Measurements from ENCODE around the gene CCL21. TPM values are rescaled to one million over a fixed set of nuclear protein-coding genes. Genes with fewer than 3 reads are reported as not detected.

Gene CCL21
- total RNA-seq = not detected

GRCh38 chr9:34710023-34710422 is at the start of gene CCL21:
TSS of gene CCL21 (minus strand) at chr9:34710136. CDS start at chr9:34710066, 70 bp downstream.

GRCh38 chr9:34690983-34691935 is 18.7 kb downstream of the CCL21 start, which contains the start of gene CCL19:
TSS of gene CCL19 (minus strand) at chr9:34691276. CDS start at chr9:34691139, 137 bp downstream.

GRCh38 chr9:34662526-34663302 is 47.2 kb downstream of the CCL21 start, which contains the start of gene CCL27:
TSS of gene CCL27 (minus strand) at chr9:34662657. CDS start at chr9:34662633, 24 bp downstream.

Small RNAs within 50 kb of the gene (small RNA-seq; reads per million reads assigned to genes)
- gene CCL27 = 0 reads per million in 2 donors

Other genes starting within 250 kb of the CCL21 start
- 1 to 10 TPM in 1 of 2 donors, under 1 TPM in 1; 0.67 to 1.4 TPM for gene ENHO, start 187.1 kb downstream of the CCL21 start, total RNA-seq
- gene CNTFR, start 120.4 kb downstream of the CCL21 start, total RNA-seq = under 1 TPM in 1 of 2 donors, not detected in 1; 0.34 TPM
- 10 to 100 TPM; 15.8 to 21.3 TPM for gene RPP25L, start 98.0 kb downstream of the CCL21 start, total RNA-seq
- gene DCTN3, start 89.6 kb downstream of the CCL21 start, total RNA-seq = 10 to 100 TPM; 71.2 to 73.3 TPM
- under 1 TPM in 1 of 2 donors, not detected in 1; under 0.01 TPM for gene ARID3C, start 81.1 kb downstream of the CCL21 start, total RNA-seq
- gene SIGMAR1, start 72.3 kb downstream of the CCL21 start, total RNA-seq = 100 to 1,000 TPM; 132 to 213 TPM
- 10 to 100 TPM; 63.0 to 65.6 TPM for gene GALT, start 63.5 kb downstream of the CCL21 start, total RNA-seq
- 10 to 100 TPM; 13.0 to 13.1 TPM for gene IL11RA, start 58.0 kb downstream of the CCL21 start, total RNA-seq
- under 1 TPM in 1 of 2 donors, not detected in 1; 0.34 TPM for gene CCL27, start 47.5 kb downstream of the CCL21 start, total RNA-seq
- not detected for gene CCL19, start 18.9 kb downstream of the CCL21 start, total RNA-seq
- gene PHF24, start 248.1 kb upstream of the CCL21 start, total RNA-seq = 1 to 10 TPM in 1 of 2 donors, under 1 TPM in 1; 1.00 to 3.1 TPM

Data from melanocyte of skin (primary cell).